Rectal smooth muscle tissue (tissue), 1 donor: ENCODE data around the gene KCNAB1.

ENCODE experiments used
- H3K27ac ChIP-seq: one replicate; pipeline ENCODE4 v1.7.0; 2013; ENCODE audit warnings: low read depth, low read length, inconsistent platforms
- H3K27me3 ChIP-seq: one replicate; pipeline ENCODE4 v1.7.0; 2013; ENCODE audit warnings: low read length; ENCODE audit not compliant: control insufficient read depth, insufficient read depth
- H3K36me3 ChIP-seq: one replicate; pipeline ENCODE4 v1.7.0; 2013; ENCODE audit warnings: low read length; ENCODE audit not compliant: control insufficient read depth, insufficient read depth
- H3K4me1 ChIP-seq: one replicate; pipeline ENCODE4 v1.7.0; 2013; ENCODE audit warnings: low read length; ENCODE audit not compliant: control insufficient read depth, insufficient read depth
- H3K4me3 ChIP-seq: one replicate; pipeline ENCODE4 v1.7.0; 2013; ENCODE audit warnings: low read length
- H3K9ac ChIP-seq: one replicate; pipeline ENCODE4 v1.7.0; 2013; ENCODE audit warnings: low read length

KCNAB1 gene

DNA sequence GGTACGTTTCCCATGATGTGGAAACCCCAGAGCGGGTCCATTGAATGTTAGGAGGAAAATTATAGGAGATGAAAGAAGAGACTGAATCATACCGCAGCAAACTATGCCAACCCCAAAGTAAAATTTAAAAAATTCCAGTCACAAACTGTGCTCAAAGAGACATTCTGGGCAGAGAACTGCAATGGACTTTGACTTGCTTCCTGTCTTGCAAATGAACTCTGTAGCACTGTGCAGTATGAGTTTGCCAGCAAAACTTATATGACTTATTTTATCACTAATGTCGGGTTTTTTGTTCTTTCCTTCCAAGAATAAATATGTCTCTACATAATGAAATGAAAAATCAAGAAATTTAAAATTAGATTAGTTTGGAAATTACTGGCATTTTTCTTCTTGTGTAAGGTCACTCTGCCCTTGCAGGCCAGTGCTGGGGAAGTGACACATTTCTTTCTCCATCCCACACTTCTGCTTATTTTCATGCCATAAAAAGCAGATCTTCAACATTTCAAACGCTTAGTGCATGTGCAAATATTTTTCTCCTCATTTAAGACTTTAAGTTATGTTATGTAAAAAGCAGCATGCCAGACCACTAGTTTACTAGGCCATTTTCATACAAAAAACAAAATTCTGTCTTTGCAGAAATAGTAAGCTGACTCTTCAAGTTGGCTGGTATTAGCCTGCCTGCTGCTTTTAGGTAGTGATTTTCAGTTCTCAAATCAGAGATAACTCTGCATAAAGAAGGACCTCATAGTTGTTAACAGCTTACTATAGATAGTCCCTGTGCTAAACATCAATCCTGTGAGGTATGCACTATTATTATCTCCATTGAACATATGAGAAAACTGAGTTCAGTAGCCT is 466.8 kb downstream of the KCNAB1 start:
- no peaks in the 10 kb centered on the region for H3K27me3 ChIP-seq
- H3K36me3 ChIP-seq: no peaks in the 10 kb centered on the region
- H3K9ac ChIP-seq: no peak overlapping the region
- H3K4me3 ChIP-seq: no peak overlapping the region
- no peaks in the 10 kb centered on the region for H3K4me1 ChIP-seq
- H3K27ac ChIP-seq: no peak overlapping the region

DNA sequence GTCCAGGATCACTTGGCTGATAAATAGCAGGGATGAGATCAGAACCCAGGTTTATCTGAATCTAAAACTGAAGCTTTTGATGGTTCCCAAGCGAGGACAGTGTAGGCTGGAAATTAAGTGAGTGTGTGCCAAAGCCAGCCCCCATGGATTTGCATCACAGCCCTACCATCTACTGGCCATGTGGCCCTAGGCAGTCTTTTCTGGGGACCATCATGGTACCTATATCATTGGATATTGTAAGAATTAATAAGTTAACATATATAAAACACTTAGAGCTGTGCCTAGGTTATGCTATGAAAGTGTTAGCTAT is 467.3 kb downstream of the KCNAB1 start:
- H3K4me3 ChIP-seq: no peak overlapping the region
- H3K9ac ChIP-seq: no peak overlapping the region
- no peaks in the 10 kb centered on the region for H3K4me1 ChIP-seq
- no peaks in the 10 kb centered on the region for H3K27me3 ChIP-seq
- H3K27ac ChIP-seq: no peak overlapping the region
- H3K36me3 ChIP-seq: no peaks in the 10 kb centered on the region
